ENCODE results near the gene SEC14L2.

DNA sequence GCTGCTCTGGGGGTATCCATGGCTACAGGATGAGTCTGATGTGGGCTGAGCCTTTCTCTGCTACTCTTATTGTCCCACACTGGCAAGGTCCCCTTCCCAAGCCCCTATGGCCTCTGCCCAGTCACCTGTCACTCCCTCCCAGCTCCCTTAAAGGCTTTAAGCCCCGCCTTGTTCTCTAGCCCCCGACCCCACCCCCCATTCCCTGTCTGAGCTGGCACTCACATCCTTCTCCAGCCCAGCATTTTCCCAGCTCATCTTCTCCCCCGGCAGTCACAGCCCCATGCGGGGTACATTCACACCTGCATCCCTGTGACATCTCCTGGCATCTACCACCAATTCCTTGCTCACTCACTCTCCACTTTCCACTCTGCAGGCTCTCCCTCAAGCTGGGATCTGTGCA is 33.1 kb downstream of the SEC14L2 start:
- TF ChIP-seq ELF4 (IDR thresholded peaks at IDR 0.05) (no peak), SP1 (IDR thresholded peaks at IDR 0.05) (no peak), ARNT (IDR thresholded peaks at IDR 0.05) (no peak), ZNF384 (IDR thresholded peaks at IDR 0.05) (no peak), CTBP1 (IDR thresholded peaks at IDR 0.05; ENCODE audit: borderline replicate concordance) (no peak), FOXM1 (IDR thresholded peaks at IDR 0.05; ENCODE audit: borderline replicate concordance) (no peak), LEF1 (IDR thresholded peaks at IDR 0.05; ENCODE audit: borderline replicate concordance) (no peak), NFRKB (IDR thresholded peaks at IDR 0.05) (no peak)

All from HEK293T (cell line).